ENCODE measurements around the gene TMEM201. TPM values are rescaled to one million over a fixed set of nuclear protein-coding genes. Genes with fewer than 3 reads are reported as not detected.
A peak's percentile ranks its signal among the peaks of the same experiment; 100 is the strongest.

Gene TMEM201
- total and polyA plus RNA-seq, 4 donors: 1.1 to 9.4 (median 4.3) TPM

- WGBS, 2 donors: 33 to 37% methylated on average over 6 of the region's 6 CpGs
- H3K4me3 ChIP-seq (ENCODE audit: low read length in 2 of 2): no peak overlapping the region
- no peaks in the 10 kb centered on the region for H3K27me3 ChIP-seq (ENCODE audit: control insufficient read depth in 1 of 2, insufficient read depth in 2 of 2, low read length in 1 of 2)
- H3K36me3 ChIP-seq (ENCODE audit: control insufficient read depth in 1 of 2, insufficient read depth in 2 of 2, low read length in 1 of 2): no peaks in the 10 kb centered on the region
- intact Hi-C loops (cut with DNase I): loop anchor here in 1 of 2 donors (10.0 kb wide), 1 partner anchor 1105 kb away; no protein-coding TSS in a partner anchor
- DNase-seq (peak in 1 of 2 donors; percentile 47), ATAC-seq (ENCODE audit: low FRiP score) (no peak)
- H3K9me3 ChIP-seq (ENCODE audit: control insufficient read depth, low read length): no peaks in the 10 kb centered on the region
- no peaks in the 10 kb centered on the region for H3K4me1 ChIP-seq (ENCODE audit: control insufficient read depth in 1 of 2, insufficient read depth in 2 of 2, low read length in 2 of 2)
- no peak overlapping the region for H3K27ac ChIP-seq (ENCODE audit: low read depth in 1 of 2, low read length in 2 of 2)
Measured at GRCh38 chr1:9589719-9590157, 1.0 kb downstream of the TMEM201 start.

- DNase-seq: no peak
- intact Hi-C loops (cut with DNase I): no loop called here
- Histone ChIP-seq H3K9me3 (ENCODE audit: control insufficient read depth, low read length) (no peaks in the 10 kb centered on the region), H3K27me3 (ENCODE audit: control insufficient read depth in 1 of 2, insufficient read depth in 2 of 2, low read length in 1 of 2) (no peaks in the 10 kb centered on the region), H3K36me3 (ENCODE audit: control insufficient read depth in 1 of 2, insufficient read depth in 2 of 2, low read length in 1 of 2) (no peaks in the 10 kb centered on the region), H3K4me3 (ENCODE audit: low read length in 2 of 2) (no peak overlapping the region), H3K27ac (ENCODE audit: low read depth in 1 of 2, low read length in 2 of 2) (no peak overlapping the region), H3K4me1 (ENCODE audit: control insufficient read depth in 1 of 2, insufficient read depth in 2 of 2, low read length in 2 of 2) (no peaks in the 10 kb centered on the region)
- ATAC-seq (ENCODE audit: low FRiP score): no peak
- 72 to 77% methylated on average over 7 of the region's 7 CpGs for WGBS, 2 donors
Measured at GRCh38 chr1:9590201-9590600, 1.5 kb downstream of the TMEM201 start.

GRCh38 chr1:9590945-9591668, 2.4 kb downstream of the TMEM201 start:
- ATAC-seq (ENCODE audit: low FRiP score): no peak
- H3K4me1 ChIP-seq (ENCODE audit: control insufficient read depth in 1 of 2, insufficient read depth in 2 of 2, low read length in 2 of 2): no peaks in the 10 kb centered on the region
- H3K9me3 ChIP-seq (ENCODE audit: control insufficient read depth, low read length): no peaks in the 10 kb centered on the region
- H3K4me3 ChIP-seq (ENCODE audit: low read length in 2 of 2): no peak overlapping the region
- intact Hi-C loops (cut with DNase I): no loop called here
- no peaks in the 10 kb centered on the region for H3K27me3 ChIP-seq (ENCODE audit: control insufficient read depth in 1 of 2, insufficient read depth in 2 of 2, low read length in 1 of 2)
- DNase-seq: peak; percentile 50 to 73
- no peaks in the 10 kb centered on the region for H3K36me3 ChIP-seq (ENCODE audit: control insufficient read depth in 1 of 2, insufficient read depth in 2 of 2, low read length in 1 of 2)
- H3K27ac ChIP-seq (ENCODE audit: low read depth in 1 of 2, low read length in 2 of 2): no peak overlapping the region
- 89 to 94% methylated on average over 19 of the region's 19 CpGs for WGBS, 2 donors

DNA sequence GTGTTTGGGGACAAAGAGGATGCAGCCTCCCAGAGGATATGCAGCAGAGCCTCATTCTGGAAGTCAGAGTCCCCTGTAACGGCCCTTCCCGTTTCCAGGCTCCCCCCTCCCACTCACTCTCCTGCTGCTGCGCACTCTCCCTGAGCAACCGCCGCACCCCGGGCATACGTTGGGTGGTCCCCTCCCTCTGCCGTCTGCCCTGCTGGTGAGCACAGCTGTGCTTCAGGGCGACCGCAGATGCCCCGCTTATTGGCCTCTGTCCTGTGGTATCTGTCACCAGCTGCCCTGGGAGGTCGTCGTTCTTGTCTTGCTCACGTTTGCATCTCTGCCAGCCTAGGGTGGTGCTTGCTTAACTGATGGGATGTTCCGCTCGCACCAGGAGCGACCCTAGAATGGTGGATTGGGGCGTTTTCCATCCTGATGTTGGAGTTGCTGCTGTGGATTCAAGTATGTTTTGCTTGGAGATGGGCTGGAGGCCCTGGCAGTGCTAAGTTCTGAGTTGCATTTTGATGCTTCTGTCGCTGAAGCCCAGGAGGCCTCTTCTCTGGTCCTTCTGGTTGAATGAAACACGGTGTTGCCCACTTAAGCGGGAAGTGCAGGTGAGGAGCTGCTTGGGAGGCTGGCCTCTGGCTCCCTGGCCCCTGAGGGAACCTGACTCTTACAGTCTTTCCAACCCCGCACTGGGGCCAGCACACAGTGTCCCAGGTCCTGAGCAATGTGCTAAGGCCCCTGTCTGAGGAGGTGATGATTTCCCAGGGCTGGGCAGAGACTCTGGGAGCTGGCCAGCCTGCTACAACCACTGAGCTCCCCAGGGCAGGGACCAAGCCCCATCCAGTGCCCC, 3.2 kb downstream of the TMEM201 start:
- H3K27me3 ChIP-seq (ENCODE audit: control insufficient read depth in 1 of 2, insufficient read depth in 2 of 2, low read length in 1 of 2): no peaks in the 10 kb centered on the region
- no peak overlapping the region for H3K27ac ChIP-seq (ENCODE audit: low read depth in 1 of 2, low read length in 2 of 2)
- intact Hi-C loops (cut with DNase I): no loop called here
- H3K4me1 ChIP-seq (ENCODE audit: control insufficient read depth in 1 of 2, insufficient read depth in 2 of 2, low read length in 2 of 2): no peaks in the 10 kb centered on the region
- no peaks in the 10 kb centered on the region for H3K36me3 ChIP-seq (ENCODE audit: control insufficient read depth in 1 of 2, insufficient read depth in 2 of 2, low read length in 1 of 2)
- no peaks in the 10 kb centered on the region for H3K9me3 ChIP-seq (ENCODE audit: control insufficient read depth, low read length)
- 73 to 81% methylated on average over 22 of the region's 22 CpGs for WGBS, 2 donors
- peak; percentile 51 to 70 for DNase-seq
- no peak for ATAC-seq (ENCODE audit: low FRiP score)
- no peak overlapping the region for H3K4me3 ChIP-seq (ENCODE audit: low read length in 2 of 2)

DNA sequence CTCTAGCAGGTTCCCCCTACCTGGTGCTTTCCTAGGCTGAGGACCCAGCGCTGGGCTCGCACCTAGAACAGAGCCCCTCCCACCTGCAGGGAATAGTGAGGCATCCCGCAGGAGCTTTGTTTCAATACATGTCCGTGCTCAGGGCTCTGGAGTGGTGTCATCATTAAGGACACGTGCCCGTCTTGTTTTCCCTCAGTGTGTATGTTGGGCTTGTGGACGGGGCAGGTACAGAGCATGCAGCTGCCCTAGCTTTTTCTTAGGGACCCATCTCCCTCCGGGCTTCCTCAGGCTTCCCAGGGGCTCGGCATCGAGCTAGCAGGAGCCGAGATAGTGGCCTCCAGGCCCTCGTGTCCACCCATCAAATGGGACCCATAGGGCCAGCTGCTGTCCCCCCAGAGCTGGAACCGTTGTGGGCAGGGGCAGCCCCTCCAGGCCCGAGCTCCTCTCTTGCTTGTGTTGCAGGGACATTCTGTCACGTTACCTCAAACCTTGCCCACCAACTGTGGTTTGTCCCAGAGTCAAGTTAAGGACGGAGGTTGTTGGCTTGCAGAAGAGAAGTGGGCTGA, 3.9 kb downstream of the TMEM201 start:
- DNase-seq (peak in 1 of 2 donors; percentile 51), ATAC-seq (ENCODE audit: low FRiP score) (no peak)
- Histone ChIP-seq H3K4me3 (ENCODE audit: low read length in 2 of 2) (no peak overlapping the region), H3K4me1 (ENCODE audit: control insufficient read depth in 1 of 2, insufficient read depth in 2 of 2, low read length in 2 of 2) (no peaks in the 10 kb centered on the region), H3K9me3 (ENCODE audit: control insufficient read depth, low read length) (no peaks in the 10 kb centered on the region), H3K36me3 (ENCODE audit: control insufficient read depth in 1 of 2, insufficient read depth in 2 of 2, low read length in 1 of 2) (no peaks in the 10 kb centered on the region), H3K27me3 (ENCODE audit: control insufficient read depth in 1 of 2, insufficient read depth in 2 of 2, low read length in 1 of 2) (no peaks in the 10 kb centered on the region), H3K27ac (ENCODE audit: low read depth in 1 of 2, low read length in 2 of 2) (no peak overlapping the region)
- intact Hi-C loops (cut with DNase I): no loop called here
- 85 to 91% methylated on average over 16 of the region's 16 CpGs for WGBS, 2 donors

- no peak overlapping the region for H3K27ac ChIP-seq (ENCODE audit: low read depth in 1 of 2, low read length in 2 of 2)
- DNase-seq: peak in 1 of 2 donors; percentile 69
- H3K4me1 ChIP-seq (ENCODE audit: control insufficient read depth in 1 of 2, insufficient read depth in 2 of 2, low read length in 2 of 2): no peaks in the 10 kb centered on the region
- intact Hi-C loops (cut with DNase I): no loop called here
- 82 to 84% methylated on average over 9 of the region's 9 CpGs for WGBS, 2 donors
- no peak overlapping the region for H3K4me3 ChIP-seq (ENCODE audit: low read length in 2 of 2)
- H3K9me3 ChIP-seq (ENCODE audit: control insufficient read depth, low read length): no peaks in the 10 kb centered on the region
- no peaks in the 10 kb centered on the region for H3K36me3 ChIP-seq (ENCODE audit: control insufficient read depth in 1 of 2, insufficient read depth in 2 of 2, low read length in 1 of 2)
- no peak for ATAC-seq (ENCODE audit: low FRiP score)
- H3K27me3 ChIP-seq (ENCODE audit: control insufficient read depth in 1 of 2, insufficient read depth in 2 of 2, low read length in 1 of 2): no peaks in the 10 kb centered on the region
Measured at GRCh38 chr1:9593147-9593491, 4.4 kb downstream of the TMEM201 start.

GRCh38 chr1:9593492-9594465, 5.1 kb downstream of the TMEM201 start:
- Histone ChIP-seq H3K27me3 (ENCODE audit: control insufficient read depth in 1 of 2, insufficient read depth in 2 of 2, low read length in 1 of 2) (no peaks in the 10 kb centered on the region), H3K4me1 (ENCODE audit: control insufficient read depth in 1 of 2, insufficient read depth in 2 of 2, low read length in 2 of 2) (no peaks in the 10 kb centered on the region), H3K9me3 (ENCODE audit: control insufficient read depth, low read length) (no peaks in the 10 kb centered on the region), H3K36me3 (ENCODE audit: control insufficient read depth in 1 of 2, insufficient read depth in 2 of 2, low read length in 1 of 2) (no peaks in the 10 kb centered on the region), H3K4me3 (ENCODE audit: low read length in 2 of 2) (no peak overlapping the region), H3K27ac (ENCODE audit: low read depth in 1 of 2, low read length in 2 of 2) (no peak overlapping the region)
- intact Hi-C loops (cut with DNase I): no loop called here
- 84 to 86% methylated on average over 22 to 25 of the region's 25 CpGs for WGBS, 2 donors
- ATAC-seq (ENCODE audit: low FRiP score) (no peak), DNase-seq (peak; percentile 84 to 85)
